Osteocyte (in vitro differentiated cells): ENCODE measurements around the gene SESN2. TPM values are rescaled to one million over a fixed set of nuclear protein-coding genes. Genes with fewer than 3 reads are reported as not detected.

Source experiments
- DNase-seq: peaks from one replicate; pipeline ENCODE4 v3.0.0; 2021; ENCODE audit warnings: mixed read lengths; ENCODE audit not compliant: unreplicated experiment; ENCODE audit errors: extremely low spot score
- H3K27ac Mint-ChIP-seq: one replicate; pipeline ENCODE4 v1.8.0; 2021; ENCODE audit warnings: mild to moderate bottlenecking, mixed read lengths; ENCODE audit not compliant: unreplicated experiment
- H3K27me3 Mint-ChIP-seq: one replicate; pipeline ENCODE4 v1.8.0; 2021; ENCODE audit warnings: mixed read lengths; ENCODE audit not compliant: unreplicated experiment
- H3K36me3 Mint-ChIP-seq: one replicate; pipeline ENCODE4 v1.8.0; 2021; ENCODE audit warnings: mixed read lengths; ENCODE audit not compliant: unreplicated experiment
- H3K4me1 Mint-ChIP-seq: one replicate; pipeline ENCODE4 v1.8.0; 2021; ENCODE audit warnings: mixed read lengths; ENCODE audit not compliant: unreplicated experiment
- H3K4me3 Mint-ChIP-seq: one replicate; pipeline ENCODE4 v1.8.0; 2021; ENCODE audit warnings: mild to moderate bottlenecking, moderate library complexity, mixed read lengths; ENCODE audit not compliant: unreplicated experiment
- H3K9me3 Mint-ChIP-seq: one replicate; pipeline ENCODE4 v1.8.0; 2021; ENCODE audit warnings: mixed read lengths; ENCODE audit not compliant: unreplicated experiment
- CTCF ChIP-seq: fragments of 200-600 bp; sonication (generic); IDR thresholded peaks from 2 replicates; pipeline ENCODE4 v1.5.0; 2021; ENCODE audit warnings: antibody characterized with exemption, mild to moderate bottlenecking, moderate library complexity
- total RNA-seq: library from RNA; stranded (reverse); gene quantifications from 2 replicates; pipeline ENCODE4 v1.2.1, GENCODE V29; 2021

SESN2 gene
- total RNA-seq, 1 donor from 2014 or later = 32.1 TPM

DNA sequence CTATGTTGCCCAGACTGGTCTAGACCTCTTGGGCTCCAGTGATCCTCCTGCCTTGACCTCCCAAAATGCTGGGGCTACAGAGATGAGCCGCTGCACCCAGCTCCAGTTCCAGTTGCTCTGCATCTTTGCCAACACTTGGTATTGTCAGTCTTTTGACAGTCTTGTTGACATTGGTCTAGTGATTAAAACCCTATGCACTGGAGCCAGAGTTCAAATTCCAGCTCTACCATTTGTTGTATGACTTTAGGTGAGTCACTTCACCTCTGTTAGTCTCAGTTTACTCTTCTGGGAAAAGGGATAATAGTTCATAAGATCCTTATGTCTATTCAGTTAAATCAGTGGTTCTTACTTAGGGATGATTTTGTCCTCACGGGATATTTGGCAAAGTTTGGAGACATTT is 36.6 kb downstream of the SESN2 start:
- DNase-seq = no peak
- Mint-ChIP-seq H3K27me3 (no peaks in the 10 kb centered on the region), H3K4me3 (no peak overlapping the region), H3K9me3 (no peaks in the 10 kb centered on the region), H3K36me3 (no peaks in the 10 kb centered on the region), H3K4me1 (peaks cover 9% of the 10 kb centered on the region), H3K27ac (no peak overlapping the region)
- TF ChIP-seq CTCF = no peak

- Mint-ChIP-seq H3K27me3 (no peaks in the 10 kb centered on the region), H3K9me3 (no peaks in the 10 kb centered on the region), H3K36me3 (no peaks in the 10 kb centered on the region), H3K4me3 (peak overlapping the region; percentile 27), H3K27ac (no peak overlapping the region), H3K4me1 (peaks cover 13% of the 10 kb centered on the region)
- DNase-seq = no peak
- TF ChIP-seq CTCF = no peak
Measured at GRCh38 chr1:28296401-28297261, 37.3 kb downstream of the SESN2 start.

DNA sequence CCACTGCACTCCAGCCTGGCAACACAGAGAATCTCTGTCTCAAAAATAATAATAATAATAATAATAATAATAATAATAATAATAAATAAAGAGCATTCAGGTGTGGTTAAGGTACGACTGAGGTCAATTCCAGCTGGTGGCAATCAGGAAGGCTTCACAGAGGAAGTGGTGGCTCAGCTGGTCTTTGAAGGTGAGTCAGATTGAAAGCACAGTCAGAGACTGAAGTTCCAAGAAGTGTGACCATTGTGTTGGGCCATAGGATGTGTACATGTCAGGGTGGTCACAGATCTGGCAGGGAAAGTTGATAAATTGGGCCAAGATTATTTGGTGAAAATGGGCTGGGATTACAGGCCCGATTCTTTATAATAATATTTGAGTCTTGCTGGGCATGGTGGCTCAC is 38.5 kb downstream of the SESN2 start:
- H3K4me1 Mint-ChIP-seq = peaks cover 20% of the 10 kb centered on the region
- H3K27ac Mint-ChIP-seq = no peak overlapping the region
- H3K36me3 Mint-ChIP-seq = no peaks in the 10 kb centered on the region
- no peak for TF ChIP-seq CTCF
- no peaks in the 10 kb centered on the region for H3K27me3 Mint-ChIP-seq
- H3K9me3 Mint-ChIP-seq = no peaks in the 10 kb centered on the region
- no peak for DNase-seq
- no peak overlapping the region for H3K4me3 Mint-ChIP-seq

GRCh38 chr1:28298438-28298837 is 39.1 kb downstream of the SESN2 start:
- no peak overlapping the region for H3K4me3 Mint-ChIP-seq
- H3K27ac Mint-ChIP-seq = no peak overlapping the region
- no peaks in the 10 kb centered on the region for H3K27me3 Mint-ChIP-seq
- DNase-seq = no peak
- H3K4me1 Mint-ChIP-seq = peaks cover 20% of the 10 kb centered on the region
- H3K9me3 Mint-ChIP-seq = no peaks in the 10 kb centered on the region
- TF ChIP-seq CTCF = no peak
- H3K36me3 Mint-ChIP-seq = no peaks in the 10 kb centered on the region

DNA sequence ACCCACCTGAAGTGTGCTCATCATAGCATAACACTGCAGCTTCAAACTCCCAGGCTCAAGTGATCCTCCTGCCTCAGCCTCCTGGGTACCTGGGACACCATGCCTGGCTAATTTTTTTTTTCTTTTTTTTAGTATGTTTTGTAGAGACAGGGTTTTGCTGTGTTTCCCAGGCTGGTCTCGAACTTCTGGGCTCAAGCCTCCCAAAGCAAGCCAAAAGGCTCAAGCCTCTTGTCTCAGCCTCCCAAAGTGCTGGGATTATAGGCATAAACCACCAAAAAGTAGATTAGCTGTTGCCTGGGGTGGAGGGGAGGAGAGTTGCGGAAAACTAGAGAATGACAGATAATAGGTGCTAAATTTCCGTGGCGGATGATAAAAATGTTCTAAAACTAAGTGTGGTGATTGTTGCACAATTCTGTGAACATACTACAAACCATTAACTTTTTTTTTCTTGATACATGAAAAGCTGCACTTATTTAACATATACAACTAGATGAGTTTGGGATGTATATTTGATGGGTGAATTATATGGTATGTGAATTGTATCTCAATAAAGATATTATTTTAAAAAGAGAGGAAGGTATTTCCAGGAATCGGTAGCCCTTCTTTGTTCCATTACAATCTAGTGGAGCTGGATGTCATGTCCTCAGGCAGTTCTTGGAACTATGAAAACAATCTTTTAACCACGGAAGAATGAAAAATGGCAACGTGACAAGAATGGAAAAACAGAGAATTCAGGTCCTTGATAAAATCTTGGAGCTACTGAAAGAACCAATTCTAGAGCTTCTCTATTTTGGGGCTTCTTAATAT is 42.3 kb downstream of the SESN2 start:
- no peak for DNase-seq
- H3K4me3 Mint-ChIP-seq = no peak overlapping the region
- no peaks in the 10 kb centered on the region for H3K27me3 Mint-ChIP-seq
- H3K36me3 Mint-ChIP-seq = no peaks in the 10 kb centered on the region
- H3K4me1 Mint-ChIP-seq = peaks cover 19% of the 10 kb centered on the region
- TF ChIP-seq CTCF = no peak
- H3K27ac Mint-ChIP-seq = no peak overlapping the region
- no peaks in the 10 kb centered on the region for H3K9me3 Mint-ChIP-seq
